GM12875 (cell line): Measurements from ENCODE around the gene IRAK4.

Experiments used
- H3K4me3 ChIP-seq: one replicate; pipeline ENCODE4 v1.5.1; 2011; ENCODE audit warnings: low read depth, low read length, control low read depth
- TF ChIP-seq, protein P1 (sequence below): IDR thresholded peaks from 2 replicates; pipeline ENCODE4 v1.5.1; 2011; ENCODE audit warnings: low read depth, mild to moderate bottlenecking, control low read depth, inconsistent platforms, low read length, moderate library complexity, borderline replicate concordance; ENCODE audit not compliant: insufficient read depth

IRAK4 gene

DNA sequence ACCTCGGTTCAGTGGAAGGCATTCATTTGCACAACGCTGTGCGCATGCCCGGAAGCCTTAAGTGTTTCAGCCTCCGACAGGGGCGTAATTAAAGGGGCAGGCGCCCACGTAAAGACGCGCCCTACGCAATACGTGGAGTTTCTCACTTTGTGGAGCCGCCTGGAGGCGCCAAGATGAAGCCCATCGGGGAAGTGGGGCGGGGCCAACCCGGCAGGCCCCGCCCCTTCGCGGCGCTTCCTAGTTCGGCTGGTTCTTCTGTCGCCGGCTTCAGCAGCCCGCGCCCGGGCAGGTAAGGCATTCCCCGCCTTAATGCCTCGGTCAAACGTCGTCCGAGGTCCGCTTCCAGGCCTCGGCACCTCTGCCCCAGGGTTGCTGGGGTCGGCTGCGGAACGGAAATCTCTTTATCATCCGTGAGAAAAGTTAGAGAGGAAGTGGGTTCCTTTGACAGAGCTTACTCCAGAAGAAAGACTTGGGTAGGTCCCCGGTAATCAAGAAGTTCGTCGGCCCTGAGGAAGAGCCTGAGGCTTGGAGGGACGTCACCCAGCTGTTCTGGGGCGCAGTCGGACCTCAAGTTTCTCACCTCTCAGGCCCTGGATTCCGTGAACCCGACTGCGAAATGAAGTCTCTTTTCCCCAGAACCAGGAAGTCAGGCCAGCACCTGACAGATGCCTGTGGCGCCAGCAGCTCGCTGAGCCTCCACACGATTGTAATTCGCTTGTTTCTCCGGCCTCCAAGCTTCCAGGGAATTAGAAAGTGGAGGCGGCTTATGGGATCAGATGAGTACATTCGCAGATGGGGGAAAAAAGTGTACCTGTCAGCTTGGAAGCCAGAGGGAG, at the start of gene IRAK4, which contains the start of gene PUS7L:
IRAK4 (plus strand) TSS at position 224 of the 836 bp plus-strand sequence. CDS start 9,161 bp downstream, outside the sequence.
PUS7L (minus strand) TSS at position 63 of the 836 bp plus-strand sequence. CDS start 3,545 bp downstream, outside the sequence.
- H3K4me3 ChIP-seq = peak within 1 kb of the TSS; percentile 85
- TF ChIP-seq, protein P1, sequence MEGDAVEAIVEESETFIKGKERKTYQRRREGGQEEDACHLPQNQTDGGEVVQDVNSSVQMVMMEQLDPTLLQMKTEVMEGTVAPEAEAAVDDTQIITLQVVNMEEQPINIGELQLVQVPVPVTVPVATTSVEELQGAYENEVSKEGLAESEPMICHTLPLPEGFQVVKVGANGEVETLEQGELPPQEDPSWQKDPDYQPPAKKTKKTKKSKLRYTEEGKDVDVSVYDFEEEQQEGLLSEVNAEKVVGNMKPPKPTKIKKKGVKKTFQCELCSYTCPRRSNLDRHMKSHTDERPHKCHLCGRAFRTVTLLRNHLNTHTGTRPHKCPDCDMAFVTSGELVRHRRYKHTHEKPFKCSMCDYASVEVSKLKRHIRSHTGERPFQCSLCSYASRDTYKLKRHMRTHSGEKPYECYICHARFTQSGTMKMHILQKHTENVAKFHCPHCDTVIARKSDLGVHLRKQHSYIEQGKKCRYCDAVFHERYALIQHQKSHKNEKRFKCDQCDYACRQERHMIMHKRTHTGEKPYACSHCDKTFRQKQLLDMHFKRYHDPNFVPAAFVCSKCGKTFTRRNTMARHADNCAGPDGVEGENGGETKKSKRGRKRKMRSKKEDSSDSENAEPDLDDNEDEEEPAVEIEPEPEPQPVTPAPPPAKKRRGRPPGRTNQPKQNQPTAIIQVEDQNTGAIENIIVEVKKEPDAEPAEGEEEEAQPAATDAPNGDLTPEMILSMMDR = peak; percentile 44

DNA sequence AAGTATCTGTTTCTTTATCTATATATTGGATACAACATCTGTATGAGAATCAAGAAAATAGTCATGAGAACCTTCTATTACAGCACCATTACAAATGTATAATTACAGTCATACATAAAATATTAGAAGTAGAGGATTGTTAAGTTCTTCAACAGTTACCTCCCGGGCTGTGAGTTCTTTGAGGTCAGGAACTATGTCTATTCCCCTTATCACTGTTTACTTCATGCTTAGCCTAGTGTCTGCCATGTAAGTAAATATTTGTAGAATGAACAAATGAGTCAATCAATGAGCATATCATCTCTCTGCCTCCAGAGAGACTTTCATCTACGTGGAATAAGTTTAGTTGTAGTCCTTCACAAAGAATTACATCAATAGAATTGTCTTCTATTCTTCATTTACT, 47.4 kb upstream of the IRAK4 start:
- TF ChIP-seq, protein P1 = no peak
- no peak overlapping the region for H3K4me3 ChIP-seq

DNA sequence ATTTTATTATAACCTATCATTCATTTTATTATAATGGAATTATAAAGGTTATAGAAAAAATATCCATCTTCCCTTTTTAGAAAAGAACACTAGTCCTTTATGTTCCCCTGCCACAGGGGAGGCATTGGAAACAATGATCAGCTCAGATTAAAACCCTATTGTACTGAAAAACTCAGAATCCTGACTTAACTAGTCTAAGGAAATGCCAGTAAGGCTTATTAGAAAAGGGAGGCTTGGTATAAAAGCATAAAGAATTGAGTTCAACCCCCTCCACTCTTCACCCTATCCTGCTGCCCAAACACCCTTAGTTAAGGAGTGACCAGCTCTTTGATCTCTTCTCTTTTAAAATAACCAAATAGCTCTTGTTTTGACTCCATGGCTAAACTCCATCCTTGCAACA, 36.1 kb upstream of the IRAK4 start:
- no peak overlapping the region for H3K4me3 ChIP-seq
- TF ChIP-seq, protein P1 = no peak

DNA sequence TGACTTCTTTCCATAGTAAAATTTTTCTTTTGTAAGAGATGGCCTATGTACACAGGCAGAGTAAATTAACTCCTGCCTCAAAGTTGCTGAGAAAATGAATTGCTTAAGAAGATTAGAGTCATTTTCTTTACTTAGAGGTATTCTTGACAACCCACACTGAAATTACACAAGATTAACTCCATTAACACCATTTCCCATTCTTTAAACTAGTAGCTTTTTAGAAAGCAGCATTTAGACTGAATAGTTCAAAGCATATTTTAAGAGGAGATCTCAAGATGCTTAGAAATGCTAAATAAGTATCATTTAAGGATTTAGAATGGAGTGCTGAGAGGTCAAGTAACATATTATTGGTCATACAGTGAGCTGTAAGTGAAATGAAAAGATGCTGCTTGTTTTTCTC, 35.6 kb upstream of the IRAK4 start:
- TF ChIP-seq, protein P1 = no peak
- H3K4me3 ChIP-seq = no peak overlapping the region

DNA sequence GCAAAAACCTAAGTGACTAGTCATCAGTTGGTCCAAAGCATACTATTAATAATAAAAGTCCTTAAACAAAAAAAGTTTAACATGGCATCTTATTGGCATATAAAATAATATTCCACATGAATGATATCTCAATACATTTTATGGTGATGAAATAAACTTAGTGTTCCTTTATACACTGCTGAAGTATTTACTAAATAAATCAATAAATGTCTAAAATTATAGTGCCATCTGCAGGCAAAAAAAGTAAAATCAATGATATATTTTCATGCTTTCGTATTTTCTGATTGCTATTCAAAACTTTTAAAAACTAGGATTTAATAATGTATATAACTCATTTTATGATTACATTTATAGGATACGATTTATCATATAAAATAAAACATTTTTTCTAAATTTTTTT, 30.6 kb upstream of the IRAK4 start:
- TF ChIP-seq, protein P1 = no peak
- H3K4me3 ChIP-seq = no peak overlapping the region

DNA sequence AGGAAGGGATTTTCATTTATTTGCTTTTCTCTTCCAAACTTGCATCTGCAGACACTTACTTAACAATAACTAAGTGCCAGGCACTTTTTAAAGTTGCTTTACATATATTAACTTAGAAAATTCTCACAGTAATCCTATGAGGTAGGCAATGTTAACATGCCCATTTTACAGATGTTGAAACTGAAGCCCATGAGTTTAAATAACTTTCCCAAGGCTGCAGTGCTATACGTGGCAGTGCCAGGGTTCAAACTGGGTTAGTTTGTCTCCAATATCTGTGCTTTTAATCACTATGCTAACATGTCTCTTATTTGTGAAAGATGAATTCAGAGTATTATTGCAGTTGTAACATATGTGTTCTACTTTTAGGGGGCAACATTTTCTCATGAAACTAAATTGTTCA, 30.1 kb upstream of the IRAK4 start:
- TF ChIP-seq, protein P1 = no peak
- H3K4me3 ChIP-seq = no peak overlapping the region

DNA sequence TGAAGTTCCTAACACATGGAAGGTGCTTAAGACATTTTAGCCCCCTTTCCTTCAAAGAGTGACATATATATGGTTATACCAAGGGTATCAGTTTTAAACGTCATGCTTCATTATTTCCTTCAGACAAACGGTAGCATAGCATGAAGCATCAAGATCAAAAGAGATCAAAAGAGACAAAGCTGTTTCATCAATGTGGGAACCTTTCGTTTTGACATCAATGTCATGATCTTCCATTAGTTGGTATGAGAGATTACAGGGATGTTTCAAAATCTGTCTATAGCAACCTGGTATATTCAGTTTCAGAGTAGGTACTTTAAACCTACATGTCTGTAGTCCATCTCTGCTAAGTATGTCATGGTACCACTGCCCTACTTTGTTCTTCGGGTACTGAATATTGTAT, 28.5 kb upstream of the IRAK4 start:
- H3K4me3 ChIP-seq = no peak overlapping the region
- TF ChIP-seq, protein P1 = no peak
